Activated CD4-positive, alpha-beta memory T cell treated with anti-CD3 and anti-CD28 coated beads, Interleukin-2, amount 10 ng/mL, durations not matched to agents 7 days and 5 days (primary cell): Measurements from ENCODE around the gene ZNF662. TPM values are rescaled to one million over a fixed set of nuclear protein-coding genes. Genes with fewer than 3 reads are reported as not detected.

Source experiments
- CTCF ChIA-PET: fragments of 350-600 bp; sonication (Branson Sonifier 250); formaldehyde crosslinking; loops from one replicate; lab custom pipeline; 2021; ENCODE audit warnings: antibody characterized with exemption, inconsistent platforms; lab: Charles Lee
- POLR2A ChIA-PET: fragments of 350-600 bp; sonication (Branson Sonifier 250); formaldehyde crosslinking; loops from one replicate; lab custom pipeline; 2021; ENCODE audit warnings: antibody characterized with exemption; lab: Charles Lee
- DNase-seq: peaks from one replicate; pipeline ENCODE4 v3.0.0-alpha.2; 2020
- H3K27ac Mint-ChIP-seq: one replicate; pipeline ENCODE4 v1.8.0; 2021; ENCODE audit warnings: mild to moderate bottlenecking, mixed read lengths
- H3K27me3 Mint-ChIP-seq: one replicate; pipeline ENCODE4 v1.8.0; 2021; ENCODE audit warnings: mixed read lengths
- H3K36me3 Mint-ChIP-seq: one replicate; pipeline ENCODE4 v1.8.0; 2021; ENCODE audit warnings: low read depth, mixed read lengths
- H3K4me1 Mint-ChIP-seq: one replicate; pipeline ENCODE4 v1.8.0; 2021; ENCODE audit warnings: mixed read lengths
- H3K4me3 Mint-ChIP-seq: one replicate; pipeline ENCODE4 v1.8.0; 2021; ENCODE audit warnings: mild to moderate bottlenecking, mixed read lengths
- H3K9me3 Mint-ChIP-seq: one replicate; pipeline ENCODE4 v1.8.0; 2021; ENCODE audit warnings: mixed read lengths
- total RNA-seq, 2 experiments: library from RNA; stranded (reverse); gene quantifications; one replicate each; pipeline ENCODE4 v1.2.3, GENCODE V29; 2021

The ZNF662 gene
- total RNA-seq, 2 experiments from 2014 or later, result 0.10 to 0.40 TPM

DNA sequence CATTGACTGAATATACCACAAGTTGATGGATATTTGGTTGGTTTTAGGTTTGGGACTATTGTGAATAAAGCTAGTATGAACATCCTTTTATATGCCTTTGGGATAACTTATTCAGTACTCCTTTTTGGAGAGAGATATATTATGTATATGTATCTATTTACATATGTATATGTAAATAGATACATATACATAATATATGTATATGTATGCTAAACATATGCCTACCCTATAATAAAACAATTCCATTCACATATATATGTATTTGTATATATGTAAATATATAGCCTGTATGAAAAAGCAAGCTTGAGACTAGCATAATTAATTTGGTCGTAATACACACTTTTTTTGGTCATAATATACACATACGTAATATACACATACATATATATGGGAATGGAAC, 57.3 kb downstream of the ZNF662 start:
- H3K27me3 Mint-ChIP-seq, result peaks cover 5% of the 10 kb centered on the region
- H3K4me3 Mint-ChIP-seq, result no peak overlapping the region
- H3K36me3 Mint-ChIP-seq, result no peaks in the 10 kb centered on the region
- no peak overlapping the region for H3K27ac Mint-ChIP-seq
- no peak for DNase-seq
- no peaks in the 10 kb centered on the region for H3K9me3 Mint-ChIP-seq
- no peaks in the 10 kb centered on the region for H3K4me1 Mint-ChIP-seq
- ChIA-PET POLR2A (no interaction called here), CTCF (no interaction called here)

DNA sequence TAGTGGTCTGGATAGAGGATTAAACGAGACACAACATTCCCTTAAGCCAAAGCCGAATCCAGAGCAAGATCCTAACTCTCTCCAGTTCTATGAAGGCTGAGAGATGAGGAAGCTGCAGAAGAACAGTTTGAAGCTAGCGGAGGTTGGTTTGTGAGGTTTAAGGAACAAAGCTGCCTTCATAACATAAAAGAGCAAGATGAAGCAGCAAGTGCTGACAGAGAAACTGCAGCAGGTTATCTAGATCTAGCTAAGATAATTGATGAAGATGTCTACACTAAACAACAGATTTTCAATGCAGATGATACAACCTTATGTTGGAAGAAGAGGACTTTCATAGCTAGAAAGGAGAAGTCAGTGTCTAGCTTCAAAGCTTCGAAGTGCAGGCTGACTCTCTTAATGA, 58.3 kb downstream of the ZNF662 start:
- ChIA-PET POLR2A (no interaction called here), CTCF (interaction anchor here (0.7 kb wide), 1 partner anchor 892 kb away, joined by 3 read pairs; no protein-coding TSS in a partner anchor)
- Mint-ChIP-seq H3K4me3 (no peak overlapping the region), H3K27me3 (peaks cover 3% of the 10 kb centered on the region), H3K9me3 (no peaks in the 10 kb centered on the region), H3K27ac (no peak overlapping the region), H3K4me1 (no peaks in the 10 kb centered on the region), H3K36me3 (no peaks in the 10 kb centered on the region)
- DNase-seq, result no peak

Other genes with a start within 250 kb of the ZNF662 start
- gene KLHL40, start 220.6 kb upstream of the ZNF662 start, total RNA-seq, result not detected
- gene HHATL, start 203.3 kb upstream of the ZNF662 start, total RNA-seq, result under 1 TPM in 1 of 2 experiments, not detected in 1; 0.25 TPM
- under 1 TPM; 0.63 to 0.83 TPM for gene CCDC13, start 132.9 kb upstream of the ZNF662 start, total RNA-seq
- gene HIGD1A, start 101.7 kb upstream of the ZNF662 start, total RNA-seq, result 10 to 100 TPM; 56.9 to 61.2 TPM
- 1 to 10 TPM; 2.0 to 2.3 TPM for gene ACKR2, start 96.7 kb upstream of the ZNF662 start, total RNA-seq
- not detected for gene CYP8B1, start 30.3 kb upstream of the ZNF662 start, total RNA-seq
- gene GASK1A, start 73.2 kb downstream of the ZNF662 start, total RNA-seq, result not detected
- gene POMGNT2, start 199.9 kb downstream of the ZNF662 start, total RNA-seq, result 1 to 10 TPM; 6.4 to 7.8 TPM